ENCODE measurements around the gene CSMD2.
"Not testable (repeated sequence)": the region's sequence is repeated elsewhere in the genome, so short reads cannot be mapped to it uniquely, and the experiment has no call there.

Gene CSMD2

DNA sequence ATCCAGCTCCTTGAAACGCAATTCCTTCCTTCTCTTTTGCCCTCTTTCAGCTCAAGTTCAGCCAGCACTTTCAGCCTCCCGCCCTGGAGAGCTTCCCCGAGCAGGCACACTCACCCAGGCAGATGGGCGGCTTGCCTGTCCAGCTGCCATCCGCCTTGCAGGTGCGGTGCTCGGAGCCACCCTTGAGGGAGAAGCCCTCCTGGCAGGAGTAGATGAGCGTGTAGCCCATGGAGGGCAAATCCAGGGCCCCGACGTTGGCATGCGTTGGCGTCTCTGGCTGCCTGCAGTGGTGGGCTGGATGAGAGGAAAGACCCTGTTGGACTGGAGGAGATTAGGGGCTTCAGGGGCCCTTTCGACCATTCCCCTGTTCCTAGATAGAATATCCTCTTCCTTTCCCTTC is 632.1 kb downstream of the CSMD2 start:
- DNase-seq (ENCODE audit: low read depth), result no peak

DNA sequence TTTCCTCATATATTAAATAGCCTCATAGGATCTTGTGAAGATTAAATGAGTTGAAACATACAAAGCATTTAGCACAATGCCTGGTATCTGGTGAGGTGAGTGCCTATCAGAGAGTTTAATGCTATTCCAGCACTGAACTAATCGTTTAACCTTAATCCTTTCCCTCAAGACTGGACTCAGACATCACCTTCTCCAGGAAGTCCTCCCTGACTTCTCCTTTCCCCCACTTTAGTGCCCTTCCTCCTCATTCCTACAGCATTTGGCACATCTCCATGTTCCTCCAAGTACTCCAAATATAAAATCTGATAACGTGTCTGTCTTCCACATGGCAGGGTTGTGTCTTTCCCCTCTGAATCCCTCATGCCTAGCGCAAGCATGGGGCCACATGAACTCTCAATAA is 632.8 kb downstream of the CSMD2 start:
- no peak for DNase-seq (ENCODE audit: low read depth)

DNA sequence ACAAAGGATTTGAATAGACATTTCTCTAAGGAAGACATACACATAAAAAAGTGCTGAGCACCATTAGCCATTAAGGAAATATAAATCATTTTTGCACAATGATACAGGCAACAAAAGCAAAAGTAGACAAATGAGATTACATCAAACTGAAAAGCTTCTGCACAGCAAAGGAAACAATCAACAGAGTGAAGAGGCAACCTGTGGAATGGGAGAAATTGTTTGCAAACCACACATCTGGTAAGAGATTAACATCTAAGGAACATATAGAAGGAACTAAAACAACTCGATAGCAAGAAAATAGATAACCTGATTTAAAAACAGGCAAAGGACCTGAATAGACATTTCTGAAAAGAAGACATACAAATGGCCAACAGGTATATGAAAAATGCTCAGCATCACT is 635.1 kb downstream of the CSMD2 start:
- DNase-seq (ENCODE audit: low read depth), result no peak

DNA sequence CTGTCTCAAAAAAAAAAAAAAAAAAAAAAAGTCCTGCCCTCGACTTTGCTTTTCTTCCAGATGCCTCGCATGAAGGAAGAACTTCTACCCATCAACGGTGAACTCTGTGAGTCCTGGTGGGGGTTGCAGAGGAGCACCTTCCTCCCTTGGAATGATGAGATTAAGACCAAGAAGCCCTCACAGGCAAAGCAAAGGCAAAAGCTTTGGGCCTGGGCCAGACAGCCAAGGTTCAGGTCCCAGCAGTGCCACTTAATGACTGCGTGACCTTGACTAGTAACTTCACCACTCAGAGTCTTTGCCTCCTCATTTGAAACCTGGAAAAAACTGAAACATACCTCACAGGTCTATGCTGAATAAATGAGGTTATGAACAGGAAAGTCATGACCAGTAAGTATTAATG is 637.1 kb downstream of the CSMD2 start:
- no peak for DNase-seq (ENCODE audit: low read depth)

DNA sequence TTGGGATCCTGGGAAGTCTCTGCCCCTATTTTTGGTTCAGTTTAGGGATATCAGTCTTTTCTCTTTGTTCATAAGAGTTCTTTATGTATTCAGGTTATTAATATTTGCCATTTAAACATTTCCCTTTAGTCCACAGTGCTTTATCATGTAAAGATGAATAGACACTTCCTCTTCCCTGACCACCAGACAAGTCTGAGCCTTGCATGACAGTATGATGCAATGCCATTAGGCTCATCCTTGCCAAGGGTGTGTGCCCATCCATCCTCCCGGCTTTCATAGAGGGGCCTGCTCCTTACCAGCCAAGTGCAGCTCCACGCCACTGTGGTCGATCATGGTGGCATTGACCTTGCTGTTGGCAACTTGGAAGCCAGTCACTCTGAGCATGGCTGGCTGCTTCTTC is 640.4 kb downstream of the CSMD2 start:
- no peak for DNase-seq (ENCODE audit: low read depth)

DNA sequence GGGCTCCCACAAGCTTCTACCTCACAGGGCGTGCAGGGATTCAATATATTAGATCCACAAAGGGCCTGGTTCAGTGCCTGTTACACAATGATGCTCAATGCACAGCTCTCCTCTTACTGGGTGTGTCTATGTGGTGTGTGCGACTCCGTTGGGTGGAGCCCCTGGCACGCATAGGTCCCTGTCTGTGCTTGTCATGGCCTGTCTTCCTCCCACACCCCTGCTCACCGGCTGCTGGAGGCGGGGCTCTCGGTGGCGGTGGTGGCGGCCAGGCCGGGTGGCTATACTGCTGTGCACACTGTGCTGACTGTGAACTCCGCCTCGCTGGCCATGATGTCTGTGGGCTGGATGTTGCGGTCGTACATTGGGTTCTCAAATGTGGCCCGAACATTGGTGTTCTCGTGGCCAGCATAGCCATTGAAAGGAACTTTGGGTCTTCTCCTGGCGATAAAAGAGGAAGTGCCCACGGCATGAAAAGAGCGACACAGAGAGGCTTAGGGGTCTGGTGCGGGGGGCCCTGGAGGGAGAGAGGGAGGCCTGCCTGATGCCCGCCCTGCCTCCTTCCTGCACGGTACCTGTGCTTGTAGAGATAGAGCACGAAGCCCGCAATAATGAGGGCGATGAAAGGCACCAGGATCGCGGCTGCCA is 645.7 kb downstream of the CSMD2 start:
- DNase-seq (ENCODE audit: low read depth), result no peak

DNA sequence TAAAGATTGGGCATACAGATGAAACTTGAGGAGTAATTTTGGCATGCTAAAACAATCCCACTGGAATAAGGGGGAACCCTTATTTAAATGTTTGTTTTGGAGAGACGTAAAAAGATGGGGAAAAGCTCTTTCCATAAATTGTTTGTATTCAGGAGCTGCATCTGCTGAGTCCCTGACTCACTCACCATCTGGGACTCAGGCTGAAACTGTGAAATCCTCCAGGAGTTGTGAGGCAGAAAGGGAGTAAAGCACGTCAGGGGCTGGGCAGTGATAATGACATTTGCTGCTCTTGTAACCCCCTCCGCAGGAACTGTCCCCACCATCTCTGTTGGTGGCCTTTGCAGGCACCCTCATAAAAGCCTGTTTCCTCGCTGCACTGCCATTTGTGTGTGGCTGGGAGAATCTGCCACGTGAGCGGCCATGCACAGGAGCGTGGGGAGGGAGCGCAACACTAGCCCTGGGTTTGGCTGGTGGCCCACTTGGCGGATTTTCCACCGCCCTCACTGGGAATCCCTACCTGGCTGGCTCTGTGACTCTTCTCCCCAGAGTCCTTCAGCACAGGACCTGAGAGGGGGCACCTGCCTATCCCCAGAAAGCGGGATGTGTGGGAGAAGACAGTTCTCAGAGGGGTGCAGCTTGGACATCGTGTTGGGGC is 647.3 kb downstream of the CSMD2 start:
- DNase-seq (ENCODE audit: low read depth), result no peak

DNA sequence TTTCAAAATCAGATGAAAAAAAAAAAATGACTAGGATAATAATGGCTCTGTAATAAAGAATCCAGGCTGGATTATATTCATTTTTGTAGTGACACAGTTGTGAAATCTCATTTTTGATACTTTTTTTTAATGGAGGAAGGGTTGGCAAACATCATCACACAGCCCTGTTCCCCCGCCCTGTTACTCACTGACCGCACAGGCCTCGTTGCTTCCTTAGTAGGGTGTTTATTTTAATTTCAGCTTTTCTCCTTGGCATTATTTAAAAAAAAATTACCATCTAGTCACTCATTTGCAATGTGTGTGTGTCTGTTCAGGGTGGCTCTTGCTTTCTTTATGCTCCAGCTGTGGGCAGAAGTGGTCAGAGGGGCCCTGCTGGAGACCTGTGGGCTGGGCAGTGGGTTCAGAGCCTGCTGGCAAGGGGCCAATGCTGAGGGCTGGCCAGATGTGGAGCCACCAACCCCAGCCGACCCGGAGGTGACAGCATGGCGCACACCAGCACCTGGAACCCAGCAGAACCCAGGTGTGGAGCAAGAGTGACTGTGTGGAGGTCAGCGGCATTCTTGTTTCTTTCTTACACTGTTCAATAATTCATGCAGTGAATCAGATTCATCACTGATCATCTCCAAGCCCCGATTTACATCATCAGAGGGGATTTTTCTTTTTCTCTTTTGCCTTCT is 648.0 kb downstream of the CSMD2 start:
- no peak for DNase-seq (ENCODE audit: low read depth)

DNA sequence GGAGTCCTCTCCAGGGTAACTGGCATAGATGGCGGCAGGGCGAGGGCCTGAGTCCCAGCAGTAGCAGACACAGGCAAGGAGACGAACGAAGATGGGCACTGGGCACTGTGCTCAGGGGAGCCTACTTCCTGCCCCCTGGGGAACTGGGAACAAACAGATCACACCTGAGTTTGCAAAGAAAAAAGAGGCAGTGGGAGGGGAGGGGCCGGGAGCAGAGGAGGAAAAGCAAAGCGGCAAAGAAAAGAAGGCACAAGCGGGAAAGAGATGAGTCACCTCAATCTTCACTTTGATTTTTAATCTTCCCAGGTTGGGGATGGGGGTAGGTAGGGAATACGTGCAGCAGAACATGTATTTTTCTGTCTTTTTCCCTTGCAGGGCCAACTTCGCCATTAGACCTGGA is 648.6 kb downstream of the CSMD2 start:
- no peak for DNase-seq (ENCODE audit: low read depth)

DNA sequence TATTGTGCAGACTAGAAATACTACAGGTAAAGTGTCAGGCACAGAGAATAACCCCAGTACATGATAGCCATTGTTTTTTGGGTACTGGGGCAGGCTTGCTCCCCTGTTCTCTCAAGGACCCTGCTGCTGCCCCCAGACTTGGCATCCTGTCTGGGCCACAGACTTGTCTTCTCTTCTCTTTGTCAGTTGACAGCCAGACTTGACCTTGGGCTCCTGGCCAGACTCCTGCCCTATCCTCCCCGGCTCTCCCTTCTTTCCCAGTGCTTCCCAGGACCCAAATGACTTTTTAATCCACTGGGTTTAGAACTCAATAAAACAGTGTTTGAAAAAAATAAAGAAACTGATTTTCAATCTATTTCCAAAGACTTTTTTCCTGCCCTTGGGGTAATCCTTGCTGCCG is 649.4 kb downstream of the CSMD2 start:
- no peak for DNase-seq (ENCODE audit: low read depth)

DNA sequence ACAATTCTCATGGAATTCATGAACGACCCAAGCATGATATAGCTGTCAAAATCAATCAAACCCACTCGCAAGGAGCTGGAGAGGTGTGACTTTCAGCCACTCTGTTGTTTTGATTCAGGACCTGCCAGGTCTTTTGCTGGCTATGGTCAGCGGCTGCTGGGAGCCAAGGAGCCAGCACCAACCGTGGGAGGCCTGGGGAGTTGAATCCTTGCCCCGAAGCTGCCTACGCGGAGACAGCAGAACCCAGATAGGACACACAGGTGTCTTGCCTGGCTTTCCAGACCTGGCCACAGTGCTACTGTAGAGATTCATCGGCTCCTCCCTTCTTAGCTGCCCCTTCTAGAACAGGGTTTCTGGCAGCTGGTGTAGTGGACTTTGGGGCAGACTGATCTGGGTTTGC is 649.9 kb downstream of the CSMD2 start:
- DNase-seq (ENCODE audit: low read depth), result no peak

DNA sequence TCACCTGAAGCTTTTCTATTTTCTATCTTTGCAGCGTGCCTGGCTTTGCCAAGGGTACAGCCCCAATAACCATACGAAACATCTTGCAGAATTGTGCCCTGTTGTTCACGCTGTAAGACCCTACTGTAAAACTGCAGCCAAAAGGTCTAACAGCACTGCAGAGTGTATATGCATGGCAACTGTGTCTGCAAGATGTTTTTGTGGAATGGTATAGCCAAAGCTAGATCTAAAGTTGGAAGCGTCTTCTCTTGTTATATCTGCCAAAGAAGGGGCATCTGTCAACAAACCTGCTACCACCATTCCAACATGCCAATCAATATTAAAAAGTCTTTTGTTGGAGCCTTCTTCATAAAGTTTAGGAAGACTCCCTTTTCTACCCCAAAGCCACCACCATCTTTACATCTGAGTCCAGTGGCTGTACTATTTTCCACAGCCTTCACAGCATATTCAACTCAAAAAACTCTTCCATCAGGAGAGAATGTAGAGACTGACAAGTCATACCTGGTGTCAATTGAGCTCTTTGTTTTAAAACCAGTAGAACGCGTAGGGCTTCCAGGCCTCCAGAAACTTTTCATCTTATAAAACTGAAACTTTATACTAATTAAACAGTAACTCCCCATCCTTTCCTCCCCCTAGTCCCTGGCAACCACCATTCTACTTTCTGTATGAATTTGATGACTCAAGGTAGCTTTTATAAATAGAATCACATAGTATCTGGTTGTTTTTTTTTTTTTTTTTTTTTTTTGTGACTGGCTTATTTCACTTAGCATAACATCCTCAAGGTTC is 652.6 kb downstream of the CSMD2 start:
- DNase-seq (ENCODE audit: low read depth), result no peak

DNA sequence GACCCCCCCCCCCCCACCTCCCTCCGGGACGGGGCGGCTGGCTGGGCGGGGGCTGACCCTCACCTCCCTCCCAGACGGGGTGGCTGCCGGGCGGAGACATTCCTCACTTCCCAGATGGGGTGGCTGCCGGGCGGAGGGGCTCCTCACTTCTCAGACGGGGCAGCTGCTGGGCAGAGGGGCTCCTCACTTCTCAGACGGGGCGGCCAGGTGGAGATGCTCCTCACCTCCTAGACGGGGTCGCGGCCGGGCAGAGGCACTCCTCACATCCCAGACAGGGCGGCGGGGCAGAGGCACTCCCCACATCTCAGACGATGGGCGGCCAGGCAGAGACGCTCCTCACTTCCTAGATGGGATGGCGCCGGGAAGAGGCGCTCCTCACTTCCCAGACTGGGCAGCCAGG is 655.8 kb downstream of the CSMD2 start:
- not testable (repeated sequence) for DNase-seq (ENCODE audit: low read depth)

DNA sequence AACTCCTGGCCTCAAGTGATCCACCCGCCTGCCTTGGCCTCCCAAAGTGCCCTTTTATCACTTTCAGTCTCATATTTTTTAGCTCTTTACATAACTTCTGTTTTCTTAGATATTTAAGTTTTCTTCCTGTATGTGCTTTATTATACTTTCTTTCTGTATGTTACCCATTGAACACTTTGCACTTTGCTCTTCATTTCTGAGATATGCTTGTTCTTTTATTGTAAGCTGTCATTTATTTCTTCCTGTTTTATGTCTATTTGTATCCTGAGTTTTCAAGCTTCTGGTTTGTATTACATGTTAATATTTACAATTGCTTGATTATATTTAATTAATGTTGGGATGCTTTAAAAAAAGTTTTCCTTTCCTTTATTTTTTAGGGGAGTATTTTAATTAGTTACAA is 656.9 kb downstream of the CSMD2 start:
- no peak for DNase-seq (ENCODE audit: low read depth)

DNA sequence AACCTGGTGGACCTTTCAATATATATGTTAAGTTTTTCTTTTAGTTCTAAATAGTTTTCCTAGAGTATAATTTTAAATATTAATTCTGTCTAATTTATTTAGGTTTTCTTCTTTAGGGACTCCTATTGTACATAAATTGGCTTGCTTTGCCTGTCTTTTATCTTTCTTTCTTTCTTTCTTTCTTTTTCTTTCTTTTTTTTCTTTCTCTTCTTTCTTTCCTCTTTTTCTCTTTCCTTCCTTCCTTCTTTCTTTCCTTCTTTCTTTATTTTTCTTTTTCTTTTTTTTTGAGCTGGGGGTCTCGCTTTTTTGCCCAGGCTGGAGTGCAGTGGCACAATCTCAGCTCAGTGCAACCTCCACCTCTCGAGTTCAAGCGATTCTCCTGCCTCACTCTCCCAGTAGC is 657.4 kb downstream of the CSMD2 start:
- DNase-seq (ENCODE audit: low read depth), result no peak

DNA sequence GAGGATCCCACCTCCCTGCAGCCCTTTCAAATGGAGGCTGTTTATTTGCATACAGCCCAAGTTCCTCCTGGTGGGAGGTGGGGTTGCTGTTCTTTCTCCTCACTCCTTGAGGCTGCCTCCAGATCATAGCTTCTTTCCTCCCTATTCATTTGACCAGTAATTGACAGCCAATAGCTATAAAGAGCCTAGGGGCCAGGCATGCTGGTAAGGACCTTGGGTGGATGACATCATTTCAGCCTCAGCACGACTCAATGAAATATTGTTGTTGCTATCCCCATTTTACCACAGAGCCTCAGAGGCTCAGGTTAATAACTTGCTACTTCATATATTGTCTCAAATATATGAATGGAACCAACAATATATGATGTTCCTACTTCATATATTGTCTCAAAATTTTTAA is 661.5 kb downstream of the CSMD2 start:
- DNase-seq (ENCODE audit: low read depth), result no peak

DNA sequence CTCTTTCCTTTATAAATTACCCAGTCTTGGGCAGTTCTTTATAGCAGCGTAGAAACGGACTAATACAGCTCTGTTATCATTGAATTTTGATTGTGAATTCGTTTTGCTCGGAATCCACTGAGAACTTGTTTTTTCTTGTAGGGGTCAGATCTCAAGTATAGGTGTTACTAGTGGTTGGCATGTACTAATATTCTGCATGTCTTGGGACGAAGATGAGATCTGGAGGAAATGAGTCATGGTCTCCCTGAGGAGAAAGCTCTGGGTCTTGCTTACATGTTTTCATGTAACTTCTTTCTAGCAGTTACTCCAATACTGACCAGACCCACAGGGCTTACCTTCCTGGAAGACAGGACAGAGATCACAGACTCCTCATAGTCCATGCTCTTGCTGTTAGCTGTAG is 662.3 kb downstream of the CSMD2 start:
- DNase-seq (ENCODE audit: low read depth), result no peak

DNA sequence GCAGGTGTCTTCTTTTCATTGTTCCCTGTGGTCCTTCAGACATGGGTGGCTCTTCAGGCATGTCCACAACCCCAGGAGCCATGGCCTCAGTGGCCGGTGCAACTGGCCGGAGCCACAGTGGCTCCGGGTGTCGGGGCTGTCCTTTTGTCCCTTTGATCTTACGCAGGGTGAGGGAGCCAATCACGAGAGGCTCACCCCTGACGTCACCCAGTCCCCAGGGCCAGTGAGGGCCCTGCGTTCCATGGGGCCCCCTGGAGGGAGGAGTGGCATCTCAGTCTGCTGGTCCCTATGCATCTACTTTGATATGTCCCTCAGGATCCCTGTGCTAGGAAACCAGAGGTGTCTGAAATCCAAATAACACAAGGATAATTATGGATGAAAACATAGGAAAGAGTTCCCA is 663.3 kb downstream of the CSMD2 start:
- DNase-seq (ENCODE audit: low read depth), result no peak

DNA sequence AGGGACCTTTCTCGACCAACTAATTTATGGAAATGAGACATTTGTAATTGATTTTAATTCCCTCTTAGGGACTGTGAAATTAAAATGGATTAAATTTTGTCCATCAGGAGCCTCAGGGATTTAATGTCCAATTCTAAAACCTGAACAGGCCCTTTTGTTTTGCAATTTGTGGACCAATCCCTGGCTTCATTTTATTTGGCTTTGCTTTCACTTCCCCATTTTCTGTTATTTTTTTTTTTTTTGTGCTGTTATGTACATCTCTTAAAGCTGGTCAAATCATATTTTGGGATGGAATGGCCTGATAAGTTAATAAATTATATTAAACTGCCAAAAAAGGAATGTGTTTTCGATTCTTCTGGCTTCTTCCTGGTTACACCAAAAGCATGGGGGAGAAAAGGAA is 663.7 kb downstream of the CSMD2 start:
- no peak for DNase-seq (ENCODE audit: low read depth)

DNA sequence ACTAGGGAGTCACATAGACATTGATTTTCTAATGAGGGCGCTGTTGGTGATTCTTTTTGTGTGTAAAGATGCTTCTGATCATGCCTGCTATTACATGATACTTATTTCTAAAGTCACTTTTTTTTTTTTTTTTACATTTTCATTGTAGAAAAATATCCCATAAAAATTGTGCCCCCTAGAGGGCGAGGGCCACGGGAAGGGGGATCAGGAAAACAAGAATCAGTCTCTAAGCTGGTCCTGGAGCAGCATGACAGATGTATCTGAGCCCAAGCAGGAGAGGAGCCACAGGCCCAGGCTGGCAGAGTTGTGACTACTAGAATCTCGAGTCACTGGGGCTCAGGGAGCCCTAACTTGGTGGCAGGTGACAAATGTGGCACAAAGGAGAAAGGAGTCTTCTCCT is 664.5 kb downstream of the CSMD2 start:
- DNase-seq (ENCODE audit: low read depth), result no peak

DNA sequence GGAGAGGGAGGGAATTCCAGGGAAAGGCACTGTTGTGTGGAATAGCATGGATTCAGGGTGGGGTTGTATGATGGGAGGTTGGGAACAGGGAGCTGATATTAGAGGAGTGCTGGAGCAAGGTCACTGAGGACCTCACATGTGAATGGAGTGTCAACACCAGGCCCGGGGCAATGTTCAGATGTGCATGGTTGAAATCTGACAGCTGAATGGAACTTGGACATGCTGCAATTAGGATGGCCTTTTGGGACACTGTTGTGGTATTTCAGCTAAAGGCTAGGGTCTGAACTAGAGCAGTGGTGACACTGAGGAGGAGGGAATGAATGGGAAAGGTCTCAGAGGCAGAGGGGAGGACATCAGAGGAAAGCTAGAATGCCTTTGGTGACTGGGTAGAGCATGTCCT is 667.6 kb downstream of the CSMD2 start:
- no peak for DNase-seq (ENCODE audit: low read depth)

DNA sequence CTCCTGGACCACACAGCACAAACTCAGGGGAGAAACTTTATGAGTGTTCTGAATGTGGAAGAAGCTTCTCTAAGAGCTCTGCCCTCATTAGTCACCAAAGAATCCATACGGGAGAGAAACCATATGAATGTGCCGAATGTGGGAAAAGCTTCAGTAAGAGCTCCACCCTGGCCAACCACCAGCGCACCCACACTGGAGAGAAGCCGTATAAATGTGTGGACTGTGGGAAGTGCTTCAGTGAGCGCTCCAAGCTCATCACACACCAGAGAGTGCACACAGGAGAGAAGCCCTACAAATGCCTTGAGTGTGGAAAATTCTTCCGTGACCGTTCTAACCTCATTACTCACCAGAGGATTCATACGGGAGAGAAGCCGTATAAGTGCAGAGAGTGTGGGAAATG is 670.1 kb downstream of the CSMD2 start:
- no peak for DNase-seq (ENCODE audit: low read depth)

DNA sequence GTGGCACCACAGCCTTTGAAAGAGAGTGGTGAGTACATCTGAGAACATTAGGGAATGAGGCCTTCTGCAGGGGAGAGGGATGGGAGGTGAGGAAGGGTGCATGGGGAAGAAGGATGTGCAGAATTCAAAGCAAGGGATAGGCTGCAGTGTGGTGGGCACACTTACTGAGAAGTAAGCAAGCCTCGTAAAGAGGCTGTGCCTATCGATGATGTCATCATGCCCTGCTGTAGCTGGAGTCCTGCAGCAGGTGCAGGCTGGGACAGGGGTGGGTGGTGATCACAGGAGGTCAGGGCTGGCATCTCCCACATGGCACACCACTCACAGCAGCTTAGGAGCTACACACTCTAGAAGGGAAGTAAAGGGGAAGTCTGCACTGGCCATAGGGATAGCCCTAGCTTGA is 676.4 kb downstream of the CSMD2 start:
- DNase-seq (ENCODE audit: low read depth), result no peak
